ENCODE data around the gene NXT1. TPM values are rescaled to one million over a fixed set of nuclear protein-coding genes. Genes with fewer than 3 reads are reported as not detected.
"Not testable (repeated sequence)": the region's sequence is repeated elsewhere in the genome, so short reads cannot be mapped to it uniquely, and the experiment has no call there.

NXT1 gene
- polyA plus RNA-seq, 1 of the 3 experiments (the other 2 are of a cell fraction), result 28.2 TPM

GRCh38 chr20:23346002-23346401, 4.6 kb upstream of the NXT1 start:
- H3K27me3 ChIP-seq (ENCODE audit: insufficient read depth), result peaks cover 26% of the 10 kb centered on the region; the same call in 1 of the 2 replicates
- 41% methylated on average over 3 of the region's 4 CpGs for WGBS (ENCODE audit: low lambda C conversion rate)
- H3K36me3 ChIP-seq (replicated peaks in 1 of 2; ENCODE audit: control insufficient read depth in 1 of 2, insufficient read depth in 2 of 2, low read length in 1 of 2), result no peaks in the 10 kb centered on the region
- POLR2A ChIA-PET, result no interaction called here
- peaks cover 4% of the 10 kb centered on the region; the same call in 1 of the 2 replicates for H3K79me2 ChIP-seq (ENCODE audit: insufficient read depth)
- no peak for TF ChIP-seq FOXM1 (IDR thresholded peaks at IDR 0.05; ENCODE audit: low read depth)
- no peak for TF ChIP-seq TEAD4 (IDR thresholded peaks at IDR 0.05; ENCODE audit: borderline replicate concordance, insufficient read depth)
- TF ChIP-seq JUND (IDR thresholded peaks at IDR 0.05), result no peak
- TF ChIP-seq CTCF (IDR thresholded peaks at IDR 0.05), result no peak
- no peak for TF ChIP-seq MAX (IDR thresholded peaks at IDR 0.05; ENCODE audit: low read depth)
- TF ChIP-seq POLR2AphosphoS5 (IDR thresholded peaks at IDR 0.05; ENCODE audit: low read depth, low read length), result no peak
- TF ChIP-seq SMC3 (IDR thresholded peaks at IDR 0.05; ENCODE audit: low read depth, low read length), result no peak
- TF ChIP-seq TCF12 (IDR thresholded peaks at IDR 0.05), result no peak
- no peak for TF ChIP-seq EP300 (IDR thresholded peaks at IDR 0.05; ENCODE audit: borderline replicate concordance in 1 of 2, low read depth in 1 of 2, low read length in 1 of 2)
- H3K27ac ChIP-seq (ENCODE audit: low read depth in 2 of 2, low read length in 1 of 2), result no peak overlapping the region
- DNase-seq, result no peak
- H3K4me2 ChIP-seq, result no peak overlapping the region
- H3K9me3 ChIP-seq, result no peaks in the 10 kb centered on the region
- no peaks in the 10 kb centered on the region for H3K9me2 ChIP-seq
- no peak overlapping the region for H3K9ac ChIP-seq
- H2AFZ ChIP-seq (ENCODE audit: low read depth), result no peak overlapping the region
- peaks cover 12% of the 10 kb centered on the region for H3F3A ChIP-seq (replicated peaks; ENCODE audit: insufficient read depth)
- CTCF ChIA-PET, result interaction anchor here (0.7 to 1.1 kb wide), 2 partner anchors 654 to 1039 kb away, joined by 3 read pairs; no protein-coding TSS in a partner anchor
- H4K20me1 ChIP-seq (ENCODE audit: insufficient read depth), result no peaks in the 10 kb centered on the region
- no peak overlapping the region for H3K4me3 ChIP-seq (ENCODE audit: low read depth in 2 of 2, low read length in 1 of 2)
- peaks cover 3 to 5% of the 10 kb centered on the region in 2 experiments; a peak in 2 of 4 replicates for H3K4me1 ChIP-seq (ENCODE audit: control insufficient read depth in 1 of 2, insufficient read depth in 2 of 2, low read depth in 1 of 2, low read length in 1 of 2)

- peaks cover 13% of the 10 kb centered on the region for H4K20me1 ChIP-seq (ENCODE audit: insufficient read depth)
- DNase-seq, result no peak
- no peaks in the 10 kb centered on the region for H3K9me3 ChIP-seq
- ChIA-PET CTCF (no interaction called here), POLR2A (no interaction called here)
- no peak overlapping the region for H3K4me2 ChIP-seq
- no peak overlapping the region for H3K9ac ChIP-seq
- H3K79me2 ChIP-seq (ENCODE audit: insufficient read depth), result peaks cover 21% of the 10 kb centered on the region
- H3K9me2 ChIP-seq, result no peaks in the 10 kb centered on the region
- no peak overlapping the region for H3K27ac ChIP-seq (ENCODE audit: low read depth in 2 of 2, low read length in 1 of 2)
- no peak overlapping the region for H3K4me3 ChIP-seq (ENCODE audit: low read depth in 2 of 2, low read length in 1 of 2)
- TF ChIP-seq GATA2 (CRISPR knock-in tag; IDR thresholded peaks at IDR 0.05), result no peak
- TF ChIP-seq MAX (IDR thresholded peaks at IDR 0.05; ENCODE audit: low read depth), result no peak
- no peak for TF ChIP-seq RCOR1 (IDR thresholded peaks at IDR 0.05; ENCODE audit: low read length)
- TF ChIP-seq GABPA (IDR thresholded peaks at IDR 0.05; ENCODE audit: low read depth), result no peak
- peaks cover 12% of the 10 kb centered on the region for H3F3A ChIP-seq (replicated peaks; ENCODE audit: insufficient read depth)
- H3K36me3 ChIP-seq (replicated peaks in 1 of 2; ENCODE audit: control insufficient read depth in 1 of 2, insufficient read depth in 2 of 2, low read length in 1 of 2), result peaks cover 0 to 6% of the 10 kb centered on the region in 2 experiments
- H2AFZ ChIP-seq (ENCODE audit: low read depth), result no peak overlapping the region
- peaks cover 8% of the 10 kb centered on the region; the same call in 1 of the 2 replicates for H3K27me3 ChIP-seq (ENCODE audit: insufficient read depth)
- H3K4me1 ChIP-seq (ENCODE audit: control insufficient read depth in 1 of 2, insufficient read depth in 2 of 2, low read depth in 1 of 2, low read length in 1 of 2), result peaks cover 5 to 11% of the 10 kb centered on the region in 2 experiments; a peak in 3 of 4 replicates
- 87% methylated on average over 6 of the region's 6 CpGs for WGBS (ENCODE audit: low lambda C conversion rate)
Measured at GRCh38 chr20:23347791-23348190, 2.8 kb upstream of the NXT1 start.

DNA sequence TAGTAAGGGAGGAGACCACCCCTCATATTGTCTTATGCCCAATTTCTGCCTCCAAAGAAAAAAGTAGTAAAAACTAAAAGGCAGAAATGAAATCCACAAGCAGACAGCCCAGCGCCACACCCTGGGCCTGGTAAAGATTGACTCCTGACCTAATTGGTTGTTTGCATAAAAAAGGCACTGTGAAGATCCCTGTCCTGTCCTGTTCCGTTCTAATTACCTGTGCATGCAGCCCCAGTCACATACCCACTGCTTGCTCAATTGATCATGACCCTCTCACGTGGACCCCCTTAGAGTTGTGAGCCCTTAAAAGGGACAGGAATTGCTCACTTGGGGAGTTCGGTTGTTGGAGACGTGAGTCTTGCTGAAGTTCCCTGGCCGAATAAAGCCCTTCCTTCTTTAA, 2.1 kb upstream of the NXT1 start:
- CTCF ChIA-PET, result interaction anchor here (1.9 kb wide), 1 partner anchor 657 kb away, joined by 6 read pairs; no protein-coding TSS in a partner anchor

More for the DNA sequence above, 2.1 kb upstream of the NXT1 start:
- H3K36me3 ChIP-seq (replicated peaks in 1 of 2; ENCODE audit: control insufficient read depth in 1 of 2, insufficient read depth in 2 of 2, low read length in 1 of 2); H3K27ac ChIP-seq (ENCODE audit: low read depth in 2 of 2, low read length in 1 of 2); H3K9me2 ChIP-seq; H3K9ac ChIP-seq; DNase-seq; H3K4me3 ChIP-seq (ENCODE audit: low read depth in 2 of 2, low read length in 1 of 2); POLR2A ChIA-PET; H3K4me2 ChIP-seq; H2AFZ ChIP-seq (ENCODE audit: low read depth); H3K9me3 ChIP-seq; H3K27me3 ChIP-seq (ENCODE audit: insufficient read depth): not testable (repeated sequence)
- H4K20me1 ChIP-seq (ENCODE audit: insufficient read depth), result peaks cover 17% of the 10 kb centered on the region
- H3K4me1 ChIP-seq (ENCODE audit: control insufficient read depth in 1 of 2, insufficient read depth in 2 of 2, low read depth in 1 of 2, low read length in 1 of 2), result peaks cover 5 to 11% of the 10 kb centered on the region in 2 experiments; a peak in 3 of 4 replicates
- peaks cover 12% of the 10 kb centered on the region for H3F3A ChIP-seq (replicated peaks; ENCODE audit: insufficient read depth)
- H3K79me2 ChIP-seq (ENCODE audit: insufficient read depth), result peaks cover 29% of the 10 kb centered on the region
- WGBS (ENCODE audit: low lambda C conversion rate), result 88% methylated on average over 6 of the region's 6 CpGs

All from SK-N-SH (cell line).